Activated T-cell treated with anti-CD3 and anti-CD28 coated beads, Interleukin-2, amount 50 U/mL, for 48 hours (primary cell): ENCODE measurements around the gene OTULINL.
"Not testable (repeated sequence)": the region's sequence is repeated elsewhere in the genome, so short reads cannot be mapped to it uniquely, and the experiment has no call there.

Source experiments
- DNase-seq, 2 experiments: peaks; one replicate each; pipeline ENCODE4 v3.0.0-alpha.2; 2020

The OTULINL gene

DNA sequence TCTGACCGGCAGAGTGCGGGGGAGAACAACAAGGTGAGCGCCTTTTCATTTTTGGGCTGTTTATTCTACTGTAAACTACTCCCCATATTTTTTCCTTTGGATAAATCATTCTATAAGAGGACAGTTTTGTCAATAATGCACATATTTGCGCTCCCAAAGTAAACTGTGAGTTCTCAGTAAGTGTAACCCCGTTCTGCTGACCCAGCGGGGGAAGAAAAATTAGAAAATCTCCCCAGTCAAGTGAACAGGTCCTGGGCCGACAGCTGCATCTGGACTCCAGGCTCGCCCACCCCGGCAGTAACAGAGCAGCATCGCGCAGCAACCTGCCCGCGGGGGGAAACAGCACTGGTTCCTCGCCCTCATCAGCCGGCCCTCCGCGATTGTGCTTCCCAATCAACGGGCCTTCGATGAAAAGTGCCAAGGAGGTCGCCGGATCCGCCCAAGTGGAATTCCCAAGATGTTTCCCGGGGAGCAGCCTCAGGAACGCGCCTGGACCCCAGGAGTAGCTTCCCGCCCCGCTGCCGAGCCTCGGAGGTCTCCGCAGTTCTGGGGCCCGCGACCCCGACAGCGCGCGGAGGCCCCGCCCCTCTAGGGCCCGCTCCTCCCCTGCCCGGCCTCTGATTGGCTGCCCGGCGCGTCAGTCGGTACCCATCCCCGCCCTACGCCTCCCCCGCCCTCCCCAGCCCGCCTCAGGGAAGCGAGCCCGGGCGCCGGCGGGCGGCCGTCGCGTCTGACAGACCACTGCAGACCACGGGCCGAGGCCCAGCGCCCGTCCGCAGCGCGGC, at the start of gene OTULINL:
TSS of gene OTULINL (plus strand) at position 687 of the 785 bp plus-strand sequence. CDS start 103 bp downstream, outside the sequence.
- peak; percentile 91 to 92 for DNase-seq

DNA sequence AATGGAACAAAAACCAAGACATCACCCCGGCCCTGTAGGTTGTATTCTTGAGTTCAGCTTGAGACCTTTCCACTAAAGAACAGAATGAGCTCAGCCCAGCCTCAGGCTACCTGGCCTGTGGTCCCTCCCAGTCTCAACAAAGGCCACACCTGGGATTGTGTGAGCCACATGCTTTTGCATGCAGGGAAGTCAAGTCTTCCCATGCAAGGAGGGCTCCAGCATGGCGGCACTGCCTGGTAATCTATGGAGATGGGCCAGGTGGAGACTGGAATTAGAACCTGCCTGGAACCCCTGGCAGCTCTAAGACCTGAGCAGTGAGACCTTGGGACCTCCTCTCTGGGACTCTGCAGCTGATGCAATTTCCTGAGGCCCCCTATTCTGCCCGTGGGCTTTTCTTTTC, 49.4 kb upstream of the OTULINL start:
- DNase-seq = no peak

DNA sequence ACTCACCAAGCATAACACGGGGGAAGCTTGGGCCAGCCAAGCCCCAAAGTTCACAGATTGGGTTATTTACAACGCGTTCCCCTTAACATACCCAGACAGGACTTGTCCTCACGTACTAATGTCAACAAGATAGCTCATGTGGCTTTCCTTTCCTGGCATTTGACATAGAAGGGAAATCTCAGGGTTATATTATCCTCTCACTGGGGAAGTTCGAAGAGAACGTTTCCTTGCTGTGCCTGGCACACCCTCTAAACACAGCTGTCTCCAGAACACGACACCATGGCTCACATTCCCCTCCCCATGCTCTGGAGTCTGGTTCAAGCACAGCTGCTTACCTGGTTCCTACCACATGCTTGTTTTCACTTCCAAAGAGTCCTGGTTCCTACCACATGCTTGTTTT, 46.8 kb upstream of the OTULINL start:
- no peak for DNase-seq

DNA sequence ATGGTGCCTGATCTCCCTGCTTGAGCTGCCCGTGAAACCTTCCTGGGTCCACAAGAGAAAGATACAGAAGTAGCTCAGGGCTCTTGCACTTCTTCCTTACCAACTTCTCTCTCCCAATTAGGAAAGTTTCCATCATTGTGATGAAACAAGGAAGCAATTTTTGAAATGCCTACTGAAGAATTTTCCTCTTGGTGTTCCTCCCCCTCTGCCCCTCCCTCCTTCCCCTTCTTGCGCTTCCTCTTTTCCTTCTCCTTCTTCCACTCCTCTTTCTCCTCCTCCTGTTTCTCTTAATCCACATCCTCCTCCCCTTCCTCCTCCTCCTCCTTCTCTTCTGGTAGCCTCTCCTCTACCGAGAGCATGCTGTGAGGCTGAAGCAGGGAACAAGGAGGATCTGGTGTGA, 36.3 kb upstream of the OTULINL start:
- no peak for DNase-seq

DNA sequence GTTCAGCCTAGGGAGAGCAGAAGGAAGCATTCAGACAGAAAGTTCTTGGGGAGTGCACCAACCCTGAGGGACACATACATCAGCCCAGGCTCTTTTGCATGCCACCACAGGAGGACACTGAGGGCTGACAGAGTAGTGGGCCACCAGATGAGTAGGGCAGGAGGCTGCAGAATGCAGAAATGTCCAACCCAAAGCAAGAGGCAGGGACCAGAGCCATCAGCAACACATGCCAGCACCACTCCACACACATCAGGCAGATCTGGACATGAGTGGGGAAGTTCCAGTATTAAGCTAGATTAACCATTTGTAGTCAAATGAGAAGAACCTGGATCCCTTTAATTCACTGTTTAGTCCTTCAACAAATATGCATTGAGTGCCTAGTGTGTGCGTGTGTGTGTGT, 35.7 kb upstream of the OTULINL start:
- no peak for DNase-seq

DNA sequence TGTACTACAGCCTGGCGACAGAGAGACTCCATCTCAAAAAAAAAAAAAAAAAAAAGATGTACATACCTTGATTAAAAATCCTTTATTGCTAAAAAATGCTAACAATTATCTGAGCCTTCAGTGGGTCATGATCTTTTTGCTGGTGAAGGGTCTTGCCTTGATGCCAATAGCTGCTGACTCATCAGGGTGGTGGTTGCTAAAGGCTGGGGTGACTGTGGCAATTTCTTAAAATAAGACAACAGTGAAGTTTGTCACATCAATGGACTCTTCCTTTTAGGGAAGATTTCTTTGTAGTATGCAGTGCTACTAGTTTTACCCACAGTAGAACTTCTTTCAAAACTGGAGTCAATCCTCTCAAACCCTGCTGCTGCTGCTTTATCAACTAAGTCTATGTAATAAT, 33.9 kb upstream of the OTULINL start:
- DNase-seq = no peak

DNA sequence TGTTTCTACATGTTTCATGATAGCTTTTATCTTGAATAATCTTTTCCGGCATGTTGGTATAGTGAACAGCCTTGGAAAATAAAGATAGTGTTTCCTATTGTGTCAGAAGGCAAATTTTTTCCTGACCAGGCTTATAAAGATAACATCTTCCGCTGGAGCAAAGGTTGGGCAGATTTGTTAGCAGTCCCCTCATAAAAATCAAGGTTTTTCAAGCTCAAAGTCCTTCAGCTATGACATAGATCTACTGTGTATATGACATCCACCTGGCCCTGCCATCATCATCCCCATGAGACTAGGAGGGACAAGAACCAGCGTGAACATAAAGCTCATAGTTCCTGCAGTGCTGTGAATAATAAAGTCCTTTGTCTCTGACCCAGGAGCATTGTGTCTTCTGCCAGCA, 30.4 kb upstream of the OTULINL start:
- no peak for DNase-seq

DNA sequence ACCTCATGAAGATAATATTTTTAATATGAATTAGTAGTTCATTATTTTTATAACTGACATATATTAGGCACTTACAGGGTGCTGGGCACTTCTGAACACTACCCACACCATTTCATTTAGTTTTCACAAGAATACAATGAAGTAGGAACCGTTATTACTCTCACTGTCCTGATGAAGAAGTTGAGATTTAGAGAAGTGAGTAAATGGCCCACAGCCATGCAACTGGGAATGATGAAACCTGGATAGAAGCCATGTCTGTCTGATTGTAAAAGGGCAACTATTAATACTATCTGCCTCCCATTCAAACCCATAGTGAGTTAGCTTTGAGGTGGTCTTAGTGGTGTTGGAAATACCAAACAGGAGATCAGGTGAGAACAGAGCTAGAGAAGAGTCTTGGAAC, 29.6 kb upstream of the OTULINL start:
- no peak for DNase-seq

DNA sequence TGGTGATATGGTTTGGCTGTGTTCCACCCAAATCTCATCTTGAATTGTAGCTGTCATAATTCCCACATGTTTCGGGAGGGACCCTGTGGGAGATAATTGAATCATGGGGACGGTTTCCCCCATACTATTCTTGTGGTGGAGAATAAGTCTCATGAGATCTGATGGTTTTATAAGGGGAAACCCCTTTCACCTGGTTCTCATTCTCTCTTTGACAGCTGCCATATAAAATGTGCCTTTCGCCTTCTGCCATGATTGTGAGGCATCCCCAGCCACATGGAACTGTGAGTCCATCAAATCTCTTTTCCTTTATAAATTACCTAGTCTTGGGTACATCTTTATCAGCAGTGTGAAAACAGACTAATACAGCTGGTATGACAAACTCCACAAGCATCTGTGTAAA, 27.3 kb upstream of the OTULINL start:
- not testable (repeated sequence) for DNase-seq

DNA sequence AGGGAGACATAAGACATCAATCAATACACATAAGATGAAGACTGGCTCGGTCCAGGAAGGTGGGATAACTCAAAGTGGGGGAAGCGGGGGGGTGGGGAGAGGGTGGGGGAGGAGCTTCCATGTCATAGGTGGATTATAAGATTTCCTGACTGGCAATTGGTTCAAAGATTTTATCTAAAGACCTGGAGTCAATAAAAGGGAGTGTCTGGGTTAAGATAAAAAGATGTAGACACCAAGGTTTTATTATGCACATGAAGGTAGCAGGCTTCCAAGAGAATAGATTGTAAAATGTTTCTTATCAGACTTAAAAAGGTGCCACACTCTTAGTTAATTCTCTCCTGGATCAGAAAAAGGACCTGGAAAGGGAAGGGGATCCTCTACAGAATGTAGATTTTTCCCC, 25.6 kb upstream of the OTULINL start:
- no peak for DNase-seq

DNA sequence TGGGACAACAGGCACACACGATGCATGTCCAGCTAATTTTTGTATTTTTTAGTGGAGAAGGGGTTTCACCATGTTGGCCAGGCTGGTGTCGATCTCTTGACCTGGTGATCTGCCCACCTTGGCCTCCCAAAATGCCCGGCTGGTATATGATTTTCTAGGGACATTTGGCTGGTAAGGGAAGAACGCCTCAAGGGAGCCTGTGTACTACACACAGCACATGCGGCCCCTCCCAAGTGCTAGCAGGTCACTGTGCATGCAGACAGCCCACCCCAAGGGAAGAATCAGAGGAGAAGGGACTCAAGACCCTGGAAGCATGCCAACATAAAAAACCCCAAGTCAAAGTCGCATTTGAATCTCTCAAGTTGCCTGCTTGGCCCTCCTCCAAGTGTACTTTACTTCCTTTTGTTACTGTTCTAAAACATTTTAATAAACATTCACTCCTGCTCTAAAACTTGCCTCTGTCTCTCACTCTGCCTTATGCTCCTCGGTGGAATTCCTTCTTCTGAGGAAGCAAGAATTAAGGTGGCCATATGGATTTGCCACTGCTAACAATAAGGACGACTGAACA, 24.3 kb upstream of the OTULINL start:
- no peak for DNase-seq

DNA sequence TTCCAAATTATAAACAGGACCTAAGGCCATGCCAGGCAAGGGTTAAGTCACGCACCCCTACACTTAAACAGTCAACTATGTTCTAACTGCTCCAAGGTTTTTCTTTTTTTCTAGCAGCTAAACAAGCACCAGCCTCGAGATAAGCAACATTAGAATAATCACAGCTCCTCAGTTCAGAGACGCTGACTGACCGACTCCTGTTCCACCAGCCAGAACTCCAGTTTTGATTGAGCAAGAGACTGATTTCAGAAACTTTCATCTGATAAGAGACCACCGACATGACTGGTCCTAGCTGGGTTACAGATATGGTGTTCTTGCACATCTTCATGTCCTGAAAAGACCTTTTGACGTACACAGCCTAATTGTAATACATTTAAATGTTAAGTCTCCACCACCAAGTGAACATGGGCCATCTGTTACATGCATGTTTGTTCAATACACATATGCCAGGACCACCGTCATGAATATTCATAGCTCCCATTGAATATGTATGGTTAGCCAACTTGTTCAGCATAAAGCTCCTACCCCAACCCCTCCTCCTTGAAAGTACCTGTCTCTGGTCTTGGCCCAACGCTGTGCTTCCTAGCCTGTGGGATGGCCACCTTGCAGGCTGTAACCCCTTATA, 23.7 kb upstream of the OTULINL start:
- DNase-seq = no peak

DNA sequence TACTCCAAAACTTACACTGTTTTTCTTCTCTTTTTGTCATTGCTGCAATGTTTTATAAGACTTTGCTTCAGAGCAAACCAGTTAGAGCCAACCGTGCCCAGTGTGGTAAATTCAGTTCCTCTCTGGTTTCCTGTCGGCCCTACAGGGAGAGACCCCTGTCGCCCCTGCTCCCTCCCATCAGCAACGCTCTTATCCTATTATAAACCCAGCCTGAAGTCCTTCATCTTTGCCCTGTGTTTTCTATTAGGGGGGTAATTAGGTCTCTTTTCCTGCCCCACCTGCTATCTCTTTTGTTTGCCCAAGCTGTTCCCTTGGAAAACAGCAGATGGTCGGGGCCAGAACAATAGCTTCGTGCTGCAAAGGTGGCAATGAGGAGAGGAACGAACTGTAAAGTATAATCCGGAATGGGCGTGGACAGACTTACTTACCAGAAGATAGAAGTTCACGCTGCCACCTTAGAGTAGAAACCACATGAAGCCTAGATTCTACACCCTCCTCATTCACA, 21.4 kb upstream of the OTULINL start:
- no peak for DNase-seq

DNA sequence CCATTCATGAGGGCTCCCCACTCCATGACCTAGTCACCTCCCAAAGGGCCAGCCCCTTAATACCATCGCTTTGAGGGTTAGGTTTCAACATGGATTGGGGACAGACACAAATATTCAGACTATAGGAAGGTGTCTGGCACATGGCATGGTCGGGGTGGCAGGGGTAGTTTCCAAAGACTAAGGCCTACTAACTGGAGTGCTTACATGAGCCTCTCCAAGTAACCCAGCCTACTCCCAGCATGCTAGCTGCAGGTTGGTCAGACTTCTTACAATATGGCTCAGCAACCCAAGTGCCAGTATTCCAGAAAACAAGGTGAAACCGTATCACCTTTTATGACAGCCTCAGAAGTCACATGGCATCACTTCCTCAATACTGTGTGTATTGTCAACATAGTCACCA, 19.9 kb upstream of the OTULINL start:
- no peak for DNase-seq

DNA sequence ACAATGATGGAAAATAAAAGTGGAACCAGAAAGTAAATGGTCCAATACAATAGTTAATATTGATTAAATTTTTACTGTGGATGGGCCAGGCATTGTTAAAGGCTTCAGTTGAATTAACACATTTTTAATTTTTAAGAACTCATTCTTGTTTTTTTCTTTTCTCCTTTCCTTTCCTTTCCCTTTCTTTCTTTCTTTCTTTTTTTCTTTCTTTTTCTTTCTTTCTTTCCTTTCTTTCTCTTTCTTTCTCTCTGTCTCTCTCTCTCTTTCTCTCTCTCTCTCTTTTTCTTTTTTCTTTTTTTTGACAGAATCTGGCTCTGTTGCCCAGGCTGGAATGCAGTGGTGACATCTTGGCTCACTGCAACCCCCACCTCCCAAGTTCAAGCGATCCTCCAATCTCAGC, 13.3 kb upstream of the OTULINL start:
- no peak for DNase-seq

DNA sequence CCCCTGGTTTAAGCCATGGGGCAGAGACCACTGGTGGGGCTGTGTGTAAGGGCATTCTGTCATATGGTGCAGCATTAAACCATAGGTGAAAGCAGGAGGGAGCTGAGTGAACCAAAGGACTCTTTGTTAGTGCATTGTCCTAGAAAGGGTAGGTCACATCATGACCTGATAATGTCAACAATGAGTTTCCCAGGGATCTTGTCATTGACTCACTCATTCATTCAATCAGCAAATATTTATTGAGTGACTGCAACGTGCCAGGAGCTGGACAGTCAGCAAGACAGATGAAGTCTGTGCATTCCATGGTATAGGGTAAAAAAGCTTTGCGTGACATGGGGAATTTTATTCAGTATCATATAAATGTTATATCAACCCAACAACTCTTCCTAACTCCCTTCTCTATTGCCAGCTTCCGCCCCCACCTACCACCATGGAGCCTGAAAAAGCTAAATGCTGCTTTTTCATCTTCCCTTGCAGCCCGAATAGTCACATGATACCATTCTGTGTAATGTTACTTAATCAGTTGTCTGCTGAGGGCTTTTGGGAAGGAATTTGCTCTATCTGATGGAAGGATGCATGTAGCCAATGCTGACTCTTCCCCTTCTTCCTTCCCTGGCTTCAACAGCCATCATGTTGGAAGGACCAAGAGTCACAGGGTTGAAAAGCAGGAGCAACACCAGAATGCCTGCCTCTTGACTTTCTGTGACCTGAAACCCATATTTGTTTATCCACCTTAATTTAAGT, 11.5 kb upstream of the OTULINL start:
- DNase-seq = no peak

DNA sequence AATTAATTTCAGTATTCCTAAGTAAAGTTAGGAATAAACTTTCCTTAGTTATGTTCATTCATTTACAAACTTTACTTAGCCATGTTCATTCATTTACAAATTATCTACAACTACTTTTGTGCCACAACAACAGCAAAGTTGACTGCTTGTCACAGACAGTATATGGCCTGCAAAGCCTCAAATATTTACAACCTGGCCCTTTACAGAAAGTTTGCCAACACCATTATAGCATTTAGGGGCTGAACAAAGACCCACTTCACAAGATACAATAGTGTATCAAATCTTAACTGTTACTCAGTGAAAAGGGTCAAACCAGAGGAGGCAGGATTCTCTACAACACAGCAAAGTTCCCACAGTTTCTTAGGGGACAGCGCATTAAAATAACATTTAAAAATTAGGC, 9.7 kb upstream of the OTULINL start:
- no peak for DNase-seq

DNA sequence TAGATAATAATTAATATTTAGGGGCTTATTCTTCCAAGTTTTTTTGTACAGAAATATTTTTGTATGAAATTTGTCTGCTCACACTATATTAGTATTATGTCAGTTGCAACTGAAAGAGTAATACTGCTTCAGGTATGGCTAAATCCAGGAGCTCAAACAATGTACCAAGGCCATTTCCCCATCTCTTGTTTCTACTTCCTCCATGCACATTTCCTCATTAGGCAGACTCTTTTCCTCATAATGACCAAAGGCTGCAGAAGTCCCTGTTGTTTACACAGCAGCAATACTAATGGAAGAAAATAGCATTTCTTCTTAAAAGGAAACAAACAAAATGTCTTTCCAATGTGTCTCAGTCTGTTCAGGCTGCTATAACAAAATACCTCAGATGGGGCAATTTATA, 9.2 kb upstream of the OTULINL start:
- no peak for DNase-seq

DNA sequence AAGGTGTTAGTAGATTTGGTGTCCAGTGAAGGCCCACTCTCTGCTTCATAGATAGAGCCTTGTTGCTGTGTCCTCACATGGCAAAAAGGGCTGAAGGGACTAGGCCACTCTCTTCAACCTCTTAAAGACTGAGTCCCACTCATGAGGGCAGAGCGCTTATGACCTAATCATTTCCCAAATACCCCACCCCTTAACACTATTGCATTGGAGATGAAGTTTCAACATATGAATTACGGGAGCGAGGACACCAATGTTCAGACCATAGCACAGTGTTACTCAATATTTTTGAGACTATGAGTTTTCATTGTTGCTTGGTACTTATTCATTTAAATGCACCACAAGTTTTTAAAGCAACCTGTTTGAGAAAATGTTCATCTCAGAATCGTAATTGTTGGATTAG, 8.8 kb upstream of the OTULINL start:
- no peak for DNase-seq

DNA sequence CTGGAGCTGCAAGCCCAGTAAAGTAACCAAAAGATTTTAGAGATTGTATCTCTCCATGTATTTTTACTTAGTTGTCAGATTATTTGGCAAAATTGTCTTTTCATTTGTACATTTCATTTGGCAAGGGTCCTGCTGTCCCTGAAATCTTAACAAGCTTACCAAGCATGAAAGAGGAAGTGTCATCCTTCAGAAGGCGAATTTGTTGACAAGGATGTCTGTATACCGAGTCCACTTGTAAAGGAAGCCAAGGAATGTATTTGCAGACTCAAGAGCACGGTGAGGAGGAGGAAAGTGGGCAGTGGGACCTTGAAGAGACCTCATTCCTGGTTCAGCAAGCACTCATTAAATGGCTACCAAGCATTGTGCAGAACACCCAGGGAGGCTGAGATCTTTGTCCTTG, 7.5 kb upstream of the OTULINL start:
- DNase-seq = no peak

DNA sequence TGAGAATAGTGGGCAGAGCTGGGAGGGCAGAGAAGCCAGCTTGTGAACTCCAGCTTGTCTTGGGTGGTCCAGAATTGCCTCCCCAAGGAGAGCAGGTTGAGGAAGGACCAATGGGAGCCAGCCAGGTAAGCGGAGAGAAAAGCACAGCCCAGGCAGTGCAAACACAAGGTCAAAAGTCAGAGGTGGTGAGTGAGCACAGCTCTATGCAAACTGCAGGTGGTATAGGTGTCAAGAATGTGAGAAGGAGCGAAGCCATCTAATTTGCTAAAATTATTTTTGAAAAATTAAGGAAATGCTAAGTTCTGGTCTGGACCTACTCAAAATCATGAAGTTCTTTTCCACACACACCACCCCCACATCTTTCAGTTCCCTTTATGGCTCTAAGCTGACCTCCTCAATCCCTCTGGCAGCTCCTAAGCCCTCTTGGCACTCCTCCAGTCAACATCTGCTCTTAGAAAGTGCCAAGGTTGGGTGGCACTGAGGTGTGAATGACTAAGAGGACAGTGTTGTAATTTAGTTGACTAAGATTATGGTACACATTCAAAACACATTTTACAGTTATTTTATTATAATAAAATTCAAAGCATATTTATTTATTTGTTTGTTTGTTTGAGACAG, 6.6 kb upstream of the OTULINL start:
- DNase-seq = no peak

DNA sequence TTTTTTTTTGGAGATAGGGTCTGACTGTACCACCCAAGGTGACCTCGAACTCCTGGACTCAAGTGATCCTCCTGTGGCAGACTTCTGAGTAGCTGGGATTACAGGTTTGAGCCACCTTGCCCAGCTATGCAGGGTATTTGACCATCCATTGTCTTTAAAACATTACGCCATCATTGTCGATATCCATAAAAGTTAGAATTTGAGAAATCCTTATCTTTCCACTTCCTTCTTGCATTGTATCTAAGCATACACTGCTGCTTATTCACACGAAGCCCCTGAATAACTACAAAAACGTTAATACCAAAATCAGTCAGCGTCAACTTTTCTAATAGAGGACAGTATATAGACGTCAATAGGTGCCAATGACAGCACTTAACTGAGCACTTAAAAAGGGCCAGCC, 5.4 kb upstream of the OTULINL start:
- no peak for DNase-seq

DNA sequence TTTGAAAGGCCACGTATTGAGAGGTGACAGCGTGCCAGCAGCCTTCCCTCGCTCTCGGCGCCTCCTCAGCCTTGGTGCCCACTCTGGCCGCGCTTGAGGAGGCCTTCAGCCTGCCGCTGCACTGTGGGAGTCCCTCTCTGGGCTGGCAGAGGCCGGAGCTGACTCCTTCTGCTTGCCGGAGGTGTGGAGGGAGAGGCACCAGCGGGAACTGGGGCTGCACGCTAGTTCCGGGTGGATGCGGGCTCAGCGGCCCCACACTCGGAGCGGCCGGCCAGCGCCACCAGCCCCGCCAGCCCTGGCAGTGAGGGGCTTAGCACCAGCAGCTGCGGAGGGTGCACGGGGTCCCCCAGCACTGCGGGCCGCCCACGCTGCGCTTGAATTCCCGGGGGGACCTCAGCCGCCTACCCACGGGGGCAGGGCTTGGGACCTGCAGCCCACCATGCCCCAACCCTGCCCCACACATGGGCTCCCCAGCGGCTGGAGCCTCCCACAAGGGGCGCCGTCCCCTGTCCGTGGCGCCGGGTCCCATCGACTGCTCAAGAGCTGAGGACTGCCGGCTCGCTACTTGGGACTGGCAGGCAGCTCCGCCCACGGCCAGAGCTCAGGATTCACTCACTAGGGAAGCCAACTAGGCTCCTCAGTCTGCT, 4.4 kb upstream of the OTULINL start:
- no peak for DNase-seq
